GM12874 (cell line): ENCODE measurements around the gene FANCC.

Source experiments
- TF ChIP-seq, protein P1 (sequence below): IDR thresholded peaks from 2 replicates; pipeline ENCODE4 v1.5.1; 2011; ENCODE audit warnings: low read depth, mild to moderate bottlenecking, control low read depth, low read length, moderate library complexity; ENCODE audit not compliant: insufficient read depth

The FANCC gene

DNA sequence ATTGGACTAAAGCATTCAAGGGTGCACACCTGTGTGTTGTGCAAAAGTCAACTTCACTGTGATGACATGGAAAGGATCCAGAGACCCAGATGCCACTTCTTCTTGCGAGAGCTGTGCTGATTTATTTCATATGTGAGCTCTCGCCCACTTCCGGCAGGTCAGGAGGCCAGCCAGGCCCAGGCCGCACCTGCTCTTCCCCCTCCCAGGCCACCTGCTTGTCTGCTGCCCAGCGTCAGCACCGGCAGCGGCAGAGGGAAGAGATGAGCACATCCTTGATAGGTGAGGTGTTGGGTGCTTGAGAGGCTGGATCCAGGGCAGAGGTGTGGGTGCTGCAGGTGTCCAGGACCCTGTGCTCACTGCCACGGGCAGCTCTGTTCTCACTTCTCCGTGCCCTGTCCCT, 242.9 kb downstream of the FANCC start:
- TF ChIP-seq, protein P1, sequence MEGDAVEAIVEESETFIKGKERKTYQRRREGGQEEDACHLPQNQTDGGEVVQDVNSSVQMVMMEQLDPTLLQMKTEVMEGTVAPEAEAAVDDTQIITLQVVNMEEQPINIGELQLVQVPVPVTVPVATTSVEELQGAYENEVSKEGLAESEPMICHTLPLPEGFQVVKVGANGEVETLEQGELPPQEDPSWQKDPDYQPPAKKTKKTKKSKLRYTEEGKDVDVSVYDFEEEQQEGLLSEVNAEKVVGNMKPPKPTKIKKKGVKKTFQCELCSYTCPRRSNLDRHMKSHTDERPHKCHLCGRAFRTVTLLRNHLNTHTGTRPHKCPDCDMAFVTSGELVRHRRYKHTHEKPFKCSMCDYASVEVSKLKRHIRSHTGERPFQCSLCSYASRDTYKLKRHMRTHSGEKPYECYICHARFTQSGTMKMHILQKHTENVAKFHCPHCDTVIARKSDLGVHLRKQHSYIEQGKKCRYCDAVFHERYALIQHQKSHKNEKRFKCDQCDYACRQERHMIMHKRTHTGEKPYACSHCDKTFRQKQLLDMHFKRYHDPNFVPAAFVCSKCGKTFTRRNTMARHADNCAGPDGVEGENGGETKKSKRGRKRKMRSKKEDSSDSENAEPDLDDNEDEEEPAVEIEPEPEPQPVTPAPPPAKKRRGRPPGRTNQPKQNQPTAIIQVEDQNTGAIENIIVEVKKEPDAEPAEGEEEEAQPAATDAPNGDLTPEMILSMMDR: no peak

DNA sequence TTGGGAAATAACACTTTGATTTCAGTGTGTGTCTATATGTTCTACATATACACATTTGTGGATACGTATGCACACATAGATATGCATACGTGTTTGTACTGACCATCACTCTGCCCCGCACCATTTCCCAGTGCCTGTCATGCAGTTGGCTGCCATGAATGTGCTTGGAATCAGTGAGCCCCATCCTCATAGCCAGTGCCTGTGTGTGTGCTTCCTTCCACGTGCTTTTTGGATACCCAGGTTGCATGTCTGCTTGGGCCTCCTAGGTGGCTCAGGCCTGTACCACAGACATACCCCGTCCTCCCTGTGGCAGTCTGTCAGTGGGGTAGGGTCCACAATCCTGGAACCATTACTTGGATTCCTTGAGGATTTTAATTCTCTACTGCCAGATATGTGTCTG, 243.6 kb downstream of the FANCC start:
- TF ChIP-seq, protein P1: no peak

DNA sequence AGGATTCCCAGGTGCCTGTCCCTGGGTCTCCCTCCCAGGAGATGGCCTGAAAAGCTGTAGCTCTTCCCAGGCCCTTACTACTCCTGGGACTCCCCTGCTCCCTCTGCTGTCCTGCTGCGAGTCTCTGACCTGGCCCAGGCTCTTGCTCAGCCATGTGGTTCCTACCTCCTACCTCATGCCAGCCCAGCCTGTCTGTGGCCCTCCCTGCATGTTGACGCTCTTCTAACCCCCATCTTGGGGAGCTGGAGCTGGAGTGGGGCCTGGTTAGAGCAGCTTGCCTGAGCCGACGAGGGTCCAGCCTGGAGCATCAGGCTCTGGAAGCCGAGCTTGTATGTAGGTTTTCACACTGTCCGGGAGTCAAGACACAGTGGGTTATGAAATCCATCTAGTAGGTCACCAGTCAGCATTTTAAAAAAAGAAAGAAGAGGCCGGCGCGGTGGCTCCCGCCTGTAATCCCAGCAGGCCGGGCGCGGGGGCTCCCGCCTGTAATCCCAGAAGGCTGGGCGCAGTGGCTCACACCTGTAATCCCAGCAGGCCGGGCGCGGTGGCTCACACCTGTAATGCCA, 244.4 kb downstream of the FANCC start:
- TF ChIP-seq, protein P1: no peak

DNA sequence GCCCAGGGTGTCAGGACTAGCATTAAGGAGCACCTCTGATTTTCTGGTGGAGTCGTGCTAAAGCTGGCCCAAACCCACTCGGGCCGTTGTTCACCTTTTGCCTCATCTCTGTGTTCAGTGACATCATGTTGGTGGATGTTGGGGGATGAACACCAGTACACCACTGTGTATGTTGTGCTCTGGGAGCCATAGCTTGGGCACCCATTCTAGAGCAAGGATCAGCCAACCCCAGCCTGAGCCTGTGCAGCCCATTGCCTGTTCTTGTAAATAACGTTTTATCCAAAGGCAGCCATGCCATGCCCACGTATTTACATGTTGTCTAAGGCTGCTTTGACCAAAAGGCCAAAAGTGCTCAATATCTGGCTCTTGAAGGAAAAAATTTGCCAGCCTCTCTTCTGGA, 245.6 kb downstream of the FANCC start:
- TF ChIP-seq, protein P1: no peak

DNA sequence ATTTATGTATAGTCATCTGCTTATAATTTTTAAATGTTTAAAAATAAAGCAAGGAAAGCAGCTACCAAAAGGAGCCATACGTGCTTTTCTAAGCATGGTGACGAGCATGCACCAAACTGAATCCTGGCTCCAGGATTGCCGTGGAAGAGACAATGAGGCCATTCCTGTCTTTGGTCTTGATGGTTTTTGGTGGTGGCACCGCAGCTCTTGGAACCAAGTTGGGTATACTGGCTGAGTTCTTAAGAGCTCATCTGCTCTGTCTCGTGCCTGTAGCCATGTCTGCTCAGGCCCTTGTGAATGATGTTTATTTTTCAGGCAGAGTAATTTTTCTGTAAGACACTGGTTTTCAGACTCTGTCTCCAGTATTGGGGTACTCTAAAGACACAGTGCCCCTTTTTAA, 246.1 kb downstream of the FANCC start:
- TF ChIP-seq, protein P1: no peak

DNA sequence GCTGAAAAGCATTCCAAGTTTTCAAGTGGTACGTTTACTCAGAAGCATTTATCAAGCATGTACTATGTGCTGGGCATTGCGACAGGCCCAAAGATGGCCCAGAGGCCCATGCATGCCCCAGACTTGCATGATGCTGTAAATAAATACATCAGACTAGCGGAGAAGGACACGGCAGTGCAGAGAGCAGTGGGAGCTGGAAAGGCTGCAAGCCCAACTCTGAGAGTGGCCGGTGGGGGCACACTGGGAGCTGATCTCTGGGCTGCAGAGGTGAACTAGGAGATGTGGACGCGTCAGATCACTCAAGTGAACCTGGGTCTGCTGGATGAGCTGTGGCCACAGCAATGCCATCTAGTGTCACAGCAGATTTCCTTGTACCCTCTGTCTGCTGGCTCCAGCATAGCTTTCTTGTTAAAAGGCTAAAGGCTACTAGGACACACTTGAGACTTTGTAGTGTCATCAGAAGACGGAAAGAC, 246.9 kb downstream of the FANCC start:
- TF ChIP-seq, protein P1: no peak

DNA sequence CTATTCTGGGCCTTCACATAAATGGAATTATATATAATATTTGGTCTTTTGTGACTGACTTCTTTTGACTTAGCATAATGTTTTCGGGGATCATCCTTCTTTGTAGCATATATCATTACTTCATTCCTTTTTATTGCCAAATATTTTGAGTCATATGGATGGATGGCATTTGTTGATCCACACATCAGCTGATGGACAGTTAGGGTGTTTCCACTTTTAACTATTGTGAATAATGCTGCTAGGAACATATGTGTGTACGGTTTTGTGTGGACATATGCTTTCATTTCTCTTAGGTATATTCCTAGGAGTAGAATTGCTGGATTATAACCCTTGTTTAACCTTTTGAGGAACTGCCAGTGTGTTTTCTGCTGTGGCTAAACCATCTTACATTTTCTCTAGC, 249.6 kb downstream of the FANCC start:
- TF ChIP-seq, protein P1: no peak

DNA sequence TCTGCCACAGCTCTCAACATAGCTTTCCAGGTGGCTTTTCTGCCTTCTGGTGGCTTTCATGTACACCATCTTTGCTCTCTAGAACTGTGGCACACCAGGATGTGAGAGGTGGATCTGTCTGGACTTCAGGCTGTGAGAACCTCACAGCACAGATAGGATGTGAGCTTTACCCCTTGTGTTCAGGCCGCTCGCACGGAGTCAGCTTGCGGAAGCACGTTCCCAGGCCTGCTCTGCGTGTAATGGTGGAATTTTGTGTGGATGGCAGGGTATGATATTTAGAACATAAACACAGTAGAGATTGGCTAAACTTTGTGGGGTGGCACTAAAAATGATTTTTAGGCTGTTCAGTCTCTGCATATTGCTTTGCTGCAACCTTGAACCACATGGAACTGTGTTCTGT, 250.5 kb downstream of the FANCC start:
- TF ChIP-seq, protein P1: no peak
